PC-9 (cell line): ENCODE measurements around the gene ADCY3. TPM values are rescaled to one million over a fixed set of nuclear protein-coding genes. Genes with fewer than 3 reads are reported as not detected.

Source experiments
- BruUV-seq: library from RNA; stranded (reverse); fragments of 400-500 nt; replicated peaks from 2 replicates; lab custom pipeline; 2021; lab: Mats Ljungman, UMichigan
- CTCF ChIA-PET: fragments of 300-600 bp; sonication (Branson Sonifier 250); formaldehyde crosslinking; loops from one replicate; lab custom pipeline; 2022; ENCODE audit warnings: antibody characterized with exemption; lab: Charles Lee
- POLR2A ChIA-PET: fragments of 300-600 bp; sonication (Branson Sonifier 250); formaldehyde crosslinking; loops from one replicate; lab custom pipeline; 2022; ENCODE audit warnings: antibody characterized with exemption; ENCODE audit not compliant: unreplicated experiment; lab: Charles Lee
- DNase-seq, 2 experiments: peaks; one replicate each; pipeline versions ENCODE4 v3.0.0 to v3.0.0-alpha.2; 2015 to 2022; ENCODE audit warnings: mixed read lengths in 1 of 2
- H2AFZ ChIP-seq: fragments of 200-600 bp; sonication (generic); 2 replicates; pipeline ENCODE4 v1.8.1; 2017; ENCODE audit warnings: antibody characterized with exemption
- H3F3A ChIP-seq: fragments of 200-600 bp; sonication (generic); 2 replicates; pipeline ENCODE4 v1.8.1; 2017; ENCODE audit warnings: antibody characterized with exemption, mild to moderate bottlenecking, low read depth; ENCODE audit not compliant: insufficient read depth
- H3K27ac ChIP-seq: fragments of 200-600 bp; sonication (generic); 2 replicates; pipeline ENCODE4 v1.6.1; 2016; ENCODE audit warnings: mixed run types
- H3K27me3 ChIP-seq: fragments of 200-600 bp; sonication (generic); 2 replicates; pipeline ENCODE4 v1.6.1; 2016; ENCODE audit warnings: low read depth, mixed run types; ENCODE audit not compliant: insufficient read depth
- H3K36me3 ChIP-seq: fragments of 200-600 bp; sonication (generic); 2 replicates; pipeline ENCODE4 v1.6.1; 2016; ENCODE audit warnings: low read depth, mixed run types
- H3K4me1 ChIP-seq: fragments of 200-600 bp; sonication (generic); replicated peaks from 2 replicates; pipeline ENCODE4 v1.6.1; 2016; ENCODE audit warnings: mixed run types; ENCODE audit not compliant: insufficient read depth
- H3K4me2 ChIP-seq: fragments of 200-600 bp; sonication (generic); 2 replicates; pipeline ENCODE4 v1.6.1; 2017; ENCODE audit warnings: mixed run types
- H3K4me3 ChIP-seq: fragments of 200-600 bp; sonication (generic); 2 replicates; pipeline ENCODE4 v1.6.1; 2016; ENCODE audit warnings: mixed run types
- H3K79me2 ChIP-seq: fragments of 200-600 bp; sonication (generic); 2 replicates; pipeline ENCODE4 v1.6.1; 2017; ENCODE audit warnings: low read depth, mixed run types
- H3K9me2 ChIP-seq: fragments of 200-600 bp; sonication (generic); 2 replicates; pipeline ENCODE4 v1.8.1; 2017; ENCODE audit warnings: mild to moderate bottlenecking; ENCODE audit not compliant: insufficient read depth
- H3K9me3 ChIP-seq: fragments of 200-600 bp; sonication (generic); 2 replicates; pipeline ENCODE4 v1.8.1; 2016; ENCODE audit warnings: low read depth; ENCODE audit not compliant: insufficient read depth
- H4K20me1 ChIP-seq: fragments of 200-600 bp; sonication (generic); 2 replicates; pipeline ENCODE4 v1.8.1; 2017; ENCODE audit not compliant: insufficient read depth
- CTCF ChIP-seq: fragments of 200-600 bp; sonication (generic); conservative IDR thresholded peaks from 2 replicates; pipeline ENCODE4 v1.6.1; 2017; ENCODE audit warnings: mixed run types, antibody characterized with exemption, mild to moderate bottlenecking, moderate library complexity
- EZH2 ChIP-seq: fragments of 200-600 bp; sonication (generic); IDR thresholded peaks from 2 replicates; pipeline ENCODE4 v1.8.0; 2017; ENCODE audit warnings: antibody characterized with exemption, low read depth
- intact Hi-C: fragments of 100-400 bp; cut with micrococcal nuclease; formaldehyde crosslinking; loops from one replicate; pipeline ENCODE4 v1.10.0; 2022; ENCODE audit not compliant: unreplicated experiment
- total RNA-seq: library from RNA; stranded (reverse); gene quantifications from 2 replicates; pipeline ENCODE4 v1.2.3, GENCODE V29; 2021

The ADCY3 gene
- total RNA-seq, 1 experiment from 2014 or later: 46.3 TPM

- Histone ChIP-seq H3K27ac (no peak overlapping the region), H3K4me1 (no peaks in the 10 kb centered on the region), H3K4me3 (no peak overlapping the region), H3K79me2 (no peaks in the 10 kb centered on the region), H2AFZ (no peak overlapping the region), H3K9me3 (no peaks in the 10 kb centered on the region), H3F3A (no peaks in the 10 kb centered on the region), H3K9me2 (no peaks in the 10 kb centered on the region), H3K27me3 (no peaks in the 10 kb centered on the region), H3K4me2 (no peak overlapping the region), H3K36me3 (no peaks in the 10 kb centered on the region), H4K20me1 (no peaks in the 10 kb centered on the region)
- TF ChIP-seq CTCF (no peak), EZH2 (no peak)
- BruUV-seq: no TSS peak
- CTCF ChIA-PET: no interaction called here
- DNase-seq: no peak
- POLR2A ChIA-PET: no interaction called here
- intact Hi-C loops: no loop called here
Measured at GRCh38 chr2:24930768-24931167, 10.7 kb upstream of the ADCY3 start.

- POLR2A ChIA-PET: no interaction called here
- Histone ChIP-seq H3K79me2 (no peaks in the 10 kb centered on the region), H3K36me3 (no peaks in the 10 kb centered on the region), H3K9me3 (no peaks in the 10 kb centered on the region), H3K27me3 (no peaks in the 10 kb centered on the region), H3K9me2 (no peaks in the 10 kb centered on the region), H3K4me1 (no peaks in the 10 kb centered on the region), H2AFZ (no peak overlapping the region), H4K20me1 (no peaks in the 10 kb centered on the region), H3K4me2 (no peak overlapping the region), H3K27ac (no peak overlapping the region), H3K4me3 (no peak overlapping the region), H3F3A (no peaks in the 10 kb centered on the region)
- DNase-seq: no peak
- intact Hi-C loops: no loop called here
- CTCF ChIA-PET: no interaction called here
- no TSS peak for BruUV-seq
- TF ChIP-seq EZH2 (no peak), CTCF (no peak)
Measured at GRCh38 chr2:24929230-24929629, 9.2 kb upstream of the ADCY3 start.

GRCh38 chr2:24928036-24928435 lies 8.0 kb upstream of the ADCY3 start:
- CTCF ChIA-PET: no interaction called here
- DNase-seq: no peak
- Histone ChIP-seq H3K4me3 (no peak overlapping the region), H4K20me1 (no peaks in the 10 kb centered on the region), H3K27me3 (no peaks in the 10 kb centered on the region), H3K4me2 (no peak overlapping the region), H3K36me3 (no peaks in the 10 kb centered on the region), H3F3A (no peaks in the 10 kb centered on the region), H3K4me1 (no peaks in the 10 kb centered on the region), H3K9me3 (no peaks in the 10 kb centered on the region), H2AFZ (no peak overlapping the region), H3K79me2 (no peaks in the 10 kb centered on the region), H3K27ac (no peak overlapping the region), H3K9me2 (no peaks in the 10 kb centered on the region)
- POLR2A ChIA-PET: no interaction called here
- BruUV-seq: no TSS peak
- TF ChIP-seq CTCF (no peak), EZH2 (no peak)
- intact Hi-C loops: no loop called here
